HS-27A (cell line): ENCODE data around the gene TMPRSS13.
"Not testable (repeated sequence)": the region's sequence is repeated elsewhere in the genome, so short reads cannot be mapped to it uniquely, and the experiment has no call there.

Experiments used
- DNase-seq: peaks from one replicate; pipeline ENCODE4 v3.0.0-alpha.2; 2012; ENCODE audit warnings: low read depth, missing footprints

The TMPRSS13 gene

GRCh38 chr11:117929142-117929915 is at the start of gene TMPRSS13:
Gene TMPRSS13, minus strand, starts transcription at chr11:117929402. Its CDS starts 95 bp downstream, at chr11:117929307.
- DNase-seq: no peak

- no peak for DNase-seq
Observed at GRCh38 chr11:117978991-117979390, 49.8 kb upstream of the TMPRSS13 start.

DNA sequence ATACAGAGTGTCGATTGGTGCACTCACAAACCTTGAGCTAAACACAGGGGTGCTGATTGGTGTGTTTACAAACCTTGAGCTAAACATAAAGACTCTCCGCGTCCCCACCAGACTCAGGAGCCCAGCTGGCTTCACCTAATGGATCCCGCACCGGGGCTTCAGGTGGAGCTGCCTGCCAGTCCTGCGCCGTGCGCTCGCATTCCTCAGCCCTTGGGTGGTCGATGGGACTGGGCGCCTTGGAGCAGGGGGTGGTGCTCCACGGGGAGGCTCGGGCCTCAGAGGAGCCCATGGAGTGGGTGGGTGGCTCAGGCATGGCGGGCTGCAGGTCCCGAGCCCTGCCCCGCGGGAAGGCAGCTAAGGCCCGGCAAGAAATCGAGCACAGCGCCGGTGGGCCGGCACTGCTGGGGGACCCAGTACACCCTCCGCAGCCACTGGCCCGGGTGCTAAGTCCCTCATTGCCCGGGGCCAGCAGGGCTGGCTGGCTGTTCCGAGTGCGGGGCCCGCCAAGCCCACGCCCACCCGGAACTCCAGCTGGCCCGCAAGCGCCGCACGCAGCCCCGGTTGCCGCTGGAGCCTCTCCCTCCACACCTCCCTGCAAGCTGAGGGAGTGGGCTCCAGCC is 49.2 kb upstream of the TMPRSS13 start:
- not testable (repeated sequence) for DNase-seq

DNA sequence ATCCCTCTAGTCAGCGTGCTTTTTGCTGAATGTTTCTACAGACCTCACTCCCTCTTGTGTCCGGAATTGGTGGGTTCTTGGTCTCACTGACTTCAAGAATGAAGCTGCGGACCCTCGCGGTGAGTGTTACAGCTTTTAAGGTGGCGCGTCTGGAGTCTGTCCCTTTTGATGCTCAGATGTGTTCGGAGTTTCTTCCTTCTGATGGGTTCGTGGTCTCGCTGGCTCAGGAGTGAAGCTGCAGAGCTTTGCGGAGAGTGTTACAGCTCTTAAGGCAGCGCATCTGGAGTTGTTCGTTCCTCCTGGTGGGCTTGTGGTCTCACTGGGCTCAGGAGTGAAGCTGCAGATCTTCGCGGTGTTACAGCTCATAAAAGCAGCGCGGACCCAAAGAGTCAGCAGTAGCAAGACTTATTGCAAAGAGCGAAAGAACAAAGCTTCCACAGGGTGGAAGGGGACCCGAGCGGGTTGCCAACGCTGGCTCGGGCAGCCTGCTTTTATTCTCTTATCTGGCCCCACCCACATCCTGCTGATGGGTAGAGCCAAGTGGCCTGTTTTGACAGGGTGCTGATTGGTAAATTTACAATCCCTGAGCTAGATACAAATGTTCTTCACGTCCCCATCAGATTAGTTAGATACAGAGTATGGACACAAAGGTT is 48.5 kb upstream of the TMPRSS13 start:
- DNase-seq: not testable (repeated sequence)

DNA sequence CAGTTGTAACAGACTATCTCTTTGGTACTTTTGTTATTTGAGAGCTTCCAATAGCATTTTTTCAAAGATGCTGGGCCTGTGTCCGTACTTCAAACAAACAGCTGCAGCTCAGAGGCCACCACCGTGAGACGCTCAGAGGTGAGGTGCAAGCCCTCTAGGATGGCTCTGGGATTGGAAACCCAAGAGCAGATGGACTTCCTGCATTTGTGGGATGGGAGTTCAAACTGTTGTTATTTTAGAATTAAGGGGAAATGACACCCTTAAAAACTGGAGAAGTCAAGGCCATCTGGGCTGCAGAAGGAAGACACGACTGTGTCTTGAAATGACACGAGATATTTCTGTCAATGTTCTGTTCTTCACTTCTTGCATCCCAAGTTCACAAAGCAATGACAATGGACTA is 47.8 kb upstream of the TMPRSS13 start:
- DNase-seq: no peak

GRCh38 chr11:117976445-117976844 is 47.2 kb upstream of the TMPRSS13 start:
- DNase-seq: no peak

- DNase-seq: no peak
Observed at GRCh38 chr11:117973503-117973860, 44.3 kb upstream of the TMPRSS13 start.

DNA sequence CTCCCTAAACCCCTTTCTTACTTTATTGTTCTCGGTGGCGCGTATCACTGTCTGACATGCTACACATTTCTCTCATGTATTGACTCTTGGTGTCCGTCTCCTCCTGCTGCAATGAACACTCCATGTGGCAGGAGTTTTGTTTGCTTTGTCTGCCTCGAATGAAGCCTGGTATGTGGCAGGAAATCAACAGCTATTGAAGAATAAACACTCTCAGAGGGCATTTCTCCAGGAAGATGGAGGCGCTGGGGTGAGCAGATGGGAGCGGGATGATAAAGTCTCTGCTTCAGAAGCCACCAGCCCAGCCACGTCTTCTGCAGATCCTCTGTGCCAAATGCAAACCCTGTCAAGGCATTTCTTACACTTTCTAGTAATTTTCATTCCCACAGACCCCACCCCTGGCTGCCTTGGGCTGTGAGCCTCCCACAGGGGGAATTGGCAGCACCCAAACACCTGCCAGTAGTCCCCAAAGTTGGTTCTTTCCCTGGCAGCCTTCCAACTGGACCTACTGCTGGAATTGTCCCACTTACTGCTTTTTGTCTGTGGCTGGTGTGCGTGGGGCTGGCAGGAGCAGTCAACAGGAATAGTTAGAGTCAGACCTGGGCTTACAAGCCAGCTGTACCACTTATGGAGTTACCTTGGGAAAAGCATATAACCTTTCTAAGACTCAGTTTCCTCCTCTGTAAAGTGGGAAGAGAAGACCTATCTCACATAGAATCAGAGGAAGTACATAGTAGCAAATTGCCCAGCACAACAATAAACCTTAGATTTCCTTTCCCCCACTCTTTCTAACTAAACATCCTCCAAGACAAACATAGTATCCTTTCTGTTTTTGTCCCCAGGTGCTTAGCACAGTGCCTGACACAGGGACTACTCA is 43.7 kb upstream of the TMPRSS13 start:
- no peak for DNase-seq

DNA sequence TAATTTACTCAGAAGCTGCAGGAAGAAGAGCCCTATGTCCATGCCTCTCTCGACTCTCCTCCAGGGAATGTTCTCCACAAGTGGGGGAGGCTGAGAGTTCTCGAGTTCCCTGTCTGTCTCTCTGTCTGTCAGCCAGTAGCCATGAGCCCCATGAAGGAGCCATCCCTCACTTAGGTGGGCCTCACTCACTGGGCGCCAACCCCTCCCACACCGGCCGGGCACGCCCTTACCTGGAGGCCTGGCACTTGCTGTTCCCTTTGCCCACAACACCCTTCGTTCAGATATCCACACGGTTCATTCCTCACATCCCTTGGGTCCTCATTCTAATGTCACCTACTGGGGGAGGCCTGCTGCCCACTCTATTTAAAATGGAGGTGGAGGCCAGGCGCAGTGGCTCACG is 42.8 kb upstream of the TMPRSS13 start:
- DNase-seq: no peak

GRCh38 chr11:117970400-117971024 is 41.3 kb upstream of the TMPRSS13 start:
- no peak for DNase-seq

- DNase-seq: no peak
Observed at GRCh38 chr11:117969160-117969991, 40.2 kb upstream of the TMPRSS13 start.

- DNase-seq: no peak
Observed at GRCh38 chr11:117966908-117967307, 37.7 kb upstream of the TMPRSS13 start.

GRCh38 chr11:117962826-117963225 is 33.6 kb upstream of the TMPRSS13 start:
- no peak for DNase-seq

DNA sequence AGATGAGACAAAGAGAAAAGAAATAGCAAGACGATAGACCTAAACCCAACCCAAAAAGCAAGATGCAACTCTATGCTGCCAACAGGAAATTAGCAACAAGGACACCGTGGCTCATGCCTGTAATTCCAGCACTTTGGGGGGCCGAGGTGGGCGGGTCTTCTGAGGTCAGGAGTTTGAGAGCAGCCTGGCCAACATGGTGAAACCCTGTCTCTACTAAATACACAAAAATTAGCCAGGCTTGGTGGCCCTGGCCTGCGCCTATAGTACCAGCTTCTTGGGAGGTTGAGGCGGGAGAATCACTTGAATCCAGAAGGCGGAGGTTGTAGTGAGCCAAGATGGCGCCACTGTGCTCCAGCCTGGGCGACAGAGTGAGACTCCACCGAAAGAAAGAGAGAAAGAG is 32.7 kb upstream of the TMPRSS13 start:
- no peak for DNase-seq

DNA sequence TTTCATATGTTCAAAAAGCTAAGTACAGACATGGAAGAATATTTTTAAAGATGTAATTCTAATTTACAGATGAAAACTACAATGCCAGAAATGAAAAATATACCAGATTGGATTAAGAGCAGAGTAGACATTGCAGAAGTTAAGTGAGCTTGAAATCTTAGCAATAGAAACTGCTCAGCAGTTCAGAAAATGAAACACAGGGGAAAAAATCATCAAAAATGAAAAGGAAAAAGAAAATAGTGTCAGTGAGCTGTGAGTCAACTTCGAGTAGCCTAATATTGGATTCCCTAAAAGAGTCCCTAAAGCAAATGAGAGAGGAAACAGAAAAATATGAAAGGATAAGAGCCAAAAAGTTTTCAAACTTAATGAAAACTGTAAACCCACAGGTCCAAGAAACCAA is 31.2 kb upstream of the TMPRSS13 start:
- DNase-seq: no peak

GRCh38 chr11:117959438-117960149 is 30.4 kb upstream of the TMPRSS13 start:
- no peak for DNase-seq

- DNase-seq: no peak
Observed at GRCh38 chr11:117958949-117959348, 29.7 kb upstream of the TMPRSS13 start.

GRCh38 chr11:117953024-117953671 is 23.9 kb upstream of the TMPRSS13 start:
- DNase-seq: no peak
